ENCODE results near the gene PRSS21. TPM values are rescaled to one million over a fixed set of nuclear protein-coding genes. Genes with fewer than 3 reads are reported as not detected.

Gene PRSS21
- total and polyA plus RNA-seq, 4 donors, result 0.18 to 1.0 (median 0.26) TPM; not detected in 1

GRCh38 chr16:2779151-2779920, 37.7 kb upstream of the PRSS21 start (continued):
- TF ChIP-seq ZBTB33 (IDR thresholded peaks at IDR 0.05) (no peak), YY1 (IDR thresholded peaks at IDR 0.05) (no peak), HNF4A (conservative IDR thresholded peaks at IDR 0.05) (no peak), GABPA (IDR thresholded peaks at IDR 0.05 in 1 of 2, conservative IDR thresholded peaks at IDR 0.05 in 1 of 2) (no peak), SP1 (IDR thresholded peaks at IDR 0.05) (no peak), JUND (IDR thresholded peaks at IDR 0.05) (no peak), MAX (IDR thresholded peaks at IDR 0.05) (no peak), RAD21 (IDR thresholded peaks at IDR 0.05) (no peak), TAF1 (conservative IDR thresholded peaks at IDR 0.05) (no peak)

GRCh38 chr16:2779978-2780898, 36.8 kb upstream of the PRSS21 start:
- DNase-seq (ENCODE audit: low spot score), result no peak

GRCh38 chr16:2782583-2783351, 34.3 kb upstream of the PRSS21 start:
- no peaks in the 10 kb centered on the region for H3K9me3 ChIP-seq (ENCODE audit: control insufficient read depth in 4 of 4, low read length in 3 of 4)
- no peak overlapping the region for H3K9ac ChIP-seq (ENCODE audit: low read depth in 1 of 2, low read length in 2 of 2)
- no peaks in the 10 kb centered on the region for H3K36me3 ChIP-seq (ENCODE audit: control insufficient read depth in 4 of 4, insufficient read depth in 3 of 4, low read depth in 1 of 4, low read length in 3 of 4)
- peaks cover 4 to 21% (median 13%) of the 10 kb centered on the region in 4 donors for H3K4me1 ChIP-seq (ENCODE audit: control insufficient read depth in 4 of 4, insufficient read depth in 4 of 4, low read length in 3 of 4)
- 84% methylated on average over 20 of the region's 20 CpGs for WGBS
- DNase-seq (ENCODE audit: low spot score), result no peak
- no peak overlapping the region for H3K4me3 ChIP-seq (ENCODE audit: low read depth in 1 of 3, low read length in 3 of 3)
- peaks cover 0 to 5% (median 1%) of the 10 kb centered on the region in 4 donors for H3K27me3 ChIP-seq (ENCODE audit: control insufficient read depth in 4 of 4, insufficient read depth in 4 of 4, low read length in 3 of 4)
- H3K27ac ChIP-seq (ENCODE audit: low read depth in 1 of 2, low read length in 2 of 2), result no peak overlapping the region
- TF ChIP-seq RXRA (IDR thresholded peaks at IDR 0.05), result no peak
- no peak for TF ChIP-seq JUND (IDR thresholded peaks at IDR 0.05)
- no peak for TF ChIP-seq FOXA2 (IDR thresholded peaks at IDR 0.05)
- TF ChIP-seq SP1 (IDR thresholded peaks at IDR 0.05), result no peak
- TF ChIP-seq MAX (IDR thresholded peaks at IDR 0.05), result no peak
- TF ChIP-seq REST (IDR thresholded peaks at IDR 0.05), result no peak
- TF ChIP-seq YY1 (IDR thresholded peaks at IDR 0.05), result no peak
- TF ChIP-seq CTCF (IDR thresholded peaks at IDR 0.05; ENCODE audit: low read depth, low read length, missing input control), result no peak
- no peak for TF ChIP-seq NR2F2 (IDR thresholded peaks at IDR 0.05)
- TF ChIP-seq TAF1 (conservative IDR thresholded peaks at IDR 0.05), result no peak
- no peak for TF ChIP-seq HNF4G (IDR thresholded peaks at IDR 0.05)

More at GRCh38 chr16:2779978-2780898, 36.8 kb upstream of the PRSS21 start:
- WGBS, result 70% methylated on average over 17 of the region's 17 CpGs
- no peaks in the 10 kb centered on the region for H3K9me3 ChIP-seq (ENCODE audit: control insufficient read depth in 4 of 4, low read length in 3 of 4)
- H3K27ac ChIP-seq (ENCODE audit: low read depth in 1 of 2, low read length in 2 of 2), result no peak overlapping the region
- H3K36me3 ChIP-seq (ENCODE audit: control insufficient read depth in 4 of 4, insufficient read depth in 3 of 4, low read depth in 1 of 4, low read length in 3 of 4), result no peaks in the 10 kb centered on the region
- TF ChIP-seq NR2F2 (IDR thresholded peaks at IDR 0.05), result no peak
- no peak for TF ChIP-seq GABPA (IDR thresholded peaks at IDR 0.05 in 1 of 2, conservative IDR thresholded peaks at IDR 0.05 in 1 of 2)
- no peak for TF ChIP-seq JUND (IDR thresholded peaks at IDR 0.05)
- TF ChIP-seq YY1 (IDR thresholded peaks at IDR 0.05), result no peak
- TF ChIP-seq MAX (IDR thresholded peaks at IDR 0.05), result no peak
- TF ChIP-seq TAF1 (conservative IDR thresholded peaks at IDR 0.05), result no peak
- TF ChIP-seq SP1 (IDR thresholded peaks at IDR 0.05), result no peak
- no peak for TF ChIP-seq RAD21 (IDR thresholded peaks at IDR 0.05)
- no peak overlapping the region for H3K4me3 ChIP-seq (ENCODE audit: low read depth in 1 of 3, low read length in 3 of 3)
- H3K9ac ChIP-seq (ENCODE audit: low read depth in 1 of 2, low read length in 2 of 2), result no peak overlapping the region
- peaks cover 10 to 25% (median 19%) of the 10 kb centered on the region in 4 donors for H3K4me1 ChIP-seq (ENCODE audit: control insufficient read depth in 4 of 4, insufficient read depth in 4 of 4, low read length in 3 of 4)
- H3K27me3 ChIP-seq (ENCODE audit: control insufficient read depth in 4 of 4, insufficient read depth in 4 of 4, low read length in 3 of 4), result no peaks in the 10 kb centered on the region

Measured in liver (tissue), 9 donors.